MM.1S (cell line): ENCODE data around the gene TNIK.

Experiments
- DNase-seq: peaks from one replicate; pipeline ENCODE4 v3.0.0-alpha.2; 2015
- H2AFZ ChIP-seq: fragments of 300-600 bp; sonication (generic); 2 replicates; pipeline ENCODE4 v1.6.0; 2016; ENCODE audit warnings: antibody characterized with exemption, low read length
- H3F3A ChIP-seq: fragments of 300-600 bp; sonication (generic); 2 replicates; pipeline ENCODE4 v1.6.1; 2016; ENCODE audit warnings: mild to moderate bottlenecking, antibody characterized with exemption, low read length, moderate library complexity, mixed read lengths; ENCODE audit not compliant: insufficient read depth
- H3K27ac ChIP-seq: fragments of 300-600 bp; sonication (generic); 2 replicates; pipeline ENCODE4 v1.5.1; 2016; ENCODE audit warnings: mild to moderate bottlenecking, low read length
- H3K27me3 ChIP-seq: fragments of 300-600 bp; sonication (generic); replicated peaks from 2 replicates; pipeline ENCODE4 v1.6.0; 2016; ENCODE audit warnings: low read length; ENCODE audit not compliant: insufficient read depth
- H3K36me3 ChIP-seq: fragments of 300-600 bp; sonication (generic); replicated peaks from 2 replicates; pipeline ENCODE4 v1.6.1; 2016; ENCODE audit warnings: mild to moderate bottlenecking, low read length, mixed read lengths; ENCODE audit not compliant: insufficient read depth
- H3K4me1 ChIP-seq: fragments of 300-600 bp; sonication (generic); 2 replicates; pipeline ENCODE4 v1.6.1; 2016; ENCODE audit warnings: low read length, mixed read lengths
- H3K4me2 ChIP-seq: fragments of 300-600 bp; sonication (generic); 2 replicates; pipeline ENCODE4 v1.6.0; 2016; ENCODE audit warnings: low read depth, low read length
- H3K4me3 ChIP-seq: fragments of 300-600 bp; sonication (generic); 2 replicates; pipeline ENCODE4 v1.5.1; 2016; ENCODE audit warnings: low read length, mixed read lengths
- H3K79me2 ChIP-seq: fragments of 300-600 bp; sonication (generic); 2 replicates; pipeline ENCODE4 v1.6.1; 2016; ENCODE audit warnings: mixed run types, low read length, mixed read lengths
- H3K9ac ChIP-seq: fragments of 300-600 bp; sonication (generic); 2 replicates; pipeline ENCODE4 v1.6.1; 2016; ENCODE audit warnings: low read length, mixed read lengths
- H3K9me2 ChIP-seq: fragments of 300-600 bp; sonication (generic); replicated peaks from 2 replicates; pipeline ENCODE4 v1.6.1; 2016; ENCODE audit warnings: mild to moderate bottlenecking, low read length, mixed read lengths; ENCODE audit not compliant: insufficient read depth
- H3K9me3 ChIP-seq: fragments of 300-600 bp; sonication (generic); replicated peaks from 2 replicates; pipeline ENCODE4 v1.6.1; 2016; ENCODE audit warnings: mild to moderate bottlenecking, low read length, mixed read lengths; ENCODE audit not compliant: insufficient read depth
- H4K20me1 ChIP-seq: fragments of 300-600 bp; sonication (generic); 2 replicates; pipeline ENCODE4 v1.6.1; 2016; ENCODE audit warnings: mild to moderate bottlenecking, low read length, moderate library complexity, mixed read lengths; ENCODE audit not compliant: insufficient read depth
- EZH2 ChIP-seq: fragments of 300-600 bp; sonication (generic); optimal IDR thresholded peaks from 2 replicates; pipeline ENCODE3; 2017; ENCODE audit warnings: low read depth, mild to moderate bottlenecking, antibody characterized with exemption, low read length, mixed read lengths
- EZH2phosphoT487 ChIP-seq: fragments of 300-600 bp; sonication (generic); IDR thresholded peaks from 2 replicates; pipeline ENCODE4 v1.6.1; 2018; ENCODE audit warnings: antibody characterized with exemption, low read length
- TF ChIP-seq, protein P1 (sequence below): fragments of 300-600 bp; sonication (generic); IDR thresholded peaks from 2 replicates; pipeline ENCODE4 v1.5.1; 2016; ENCODE audit warnings: antibody characterized with exemption, low read length, mixed read lengths

Gene TNIK

GRCh38 chr3:171442184-171442583 lies 18.0 kb downstream of the TNIK start:
- DNase-seq = no peak
- Histone ChIP-seq H3K9me3 (no peaks in the 10 kb centered on the region), H3K4me2 (no peak overlapping the region), H3K4me3 (no peak overlapping the region), H3K4me1 (no peaks in the 10 kb centered on the region), H3K27ac (no peak overlapping the region), H3K9ac (no peak overlapping the region), H3K9me2 (no peaks in the 10 kb centered on the region), H4K20me1 (no peaks in the 10 kb centered on the region), H3F3A (no peaks in the 10 kb centered on the region), H3K79me2 (no peaks in the 10 kb centered on the region), H2AFZ (no peak overlapping the region), H3K36me3 (no peaks in the 10 kb centered on the region), H3K27me3 (no peaks in the 10 kb centered on the region)
- TF ChIP-seq EZH2 (no peak), EZH2phosphoT487 (no peak)
- TF ChIP-seq, protein P1, sequence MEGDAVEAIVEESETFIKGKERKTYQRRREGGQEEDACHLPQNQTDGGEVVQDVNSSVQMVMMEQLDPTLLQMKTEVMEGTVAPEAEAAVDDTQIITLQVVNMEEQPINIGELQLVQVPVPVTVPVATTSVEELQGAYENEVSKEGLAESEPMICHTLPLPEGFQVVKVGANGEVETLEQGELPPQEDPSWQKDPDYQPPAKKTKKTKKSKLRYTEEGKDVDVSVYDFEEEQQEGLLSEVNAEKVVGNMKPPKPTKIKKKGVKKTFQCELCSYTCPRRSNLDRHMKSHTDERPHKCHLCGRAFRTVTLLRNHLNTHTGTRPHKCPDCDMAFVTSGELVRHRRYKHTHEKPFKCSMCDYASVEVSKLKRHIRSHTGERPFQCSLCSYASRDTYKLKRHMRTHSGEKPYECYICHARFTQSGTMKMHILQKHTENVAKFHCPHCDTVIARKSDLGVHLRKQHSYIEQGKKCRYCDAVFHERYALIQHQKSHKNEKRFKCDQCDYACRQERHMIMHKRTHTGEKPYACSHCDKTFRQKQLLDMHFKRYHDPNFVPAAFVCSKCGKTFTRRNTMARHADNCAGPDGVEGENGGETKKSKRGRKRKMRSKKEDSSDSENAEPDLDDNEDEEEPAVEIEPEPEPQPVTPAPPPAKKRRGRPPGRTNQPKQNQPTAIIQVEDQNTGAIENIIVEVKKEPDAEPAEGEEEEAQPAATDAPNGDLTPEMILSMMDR = no peak

DNA sequence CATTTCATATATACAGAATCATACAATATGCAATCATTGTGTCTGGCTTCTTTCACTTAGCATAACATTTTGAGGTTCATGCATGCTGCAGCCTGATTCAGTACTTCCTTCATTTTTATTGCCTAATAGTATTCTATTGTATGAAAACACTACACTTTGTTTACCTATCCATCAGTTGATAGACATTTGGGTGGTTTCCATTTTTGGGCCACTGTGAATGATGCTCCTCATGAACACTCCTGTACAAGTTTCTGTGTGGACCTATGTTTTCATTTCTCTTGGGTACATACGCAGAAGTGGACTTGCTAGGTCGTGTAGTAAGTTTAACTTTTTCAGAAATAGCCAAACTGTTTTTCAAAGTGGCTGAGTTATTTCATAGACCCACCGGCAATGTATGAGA lies 18.8 kb downstream of the TNIK start:
- H3K4me2 ChIP-seq = no peak overlapping the region
- H3K9me2 ChIP-seq = no peaks in the 10 kb centered on the region
- DNase-seq = no peak
- H4K20me1 ChIP-seq = no peaks in the 10 kb centered on the region
- H3K9me3 ChIP-seq = no peaks in the 10 kb centered on the region
- TF ChIP-seq EZH2phosphoT487 = no peak
- TF ChIP-seq, protein P1 = no peak
- TF ChIP-seq EZH2 = no peak
- no peaks in the 10 kb centered on the region for H3K27me3 ChIP-seq
- H3K27ac ChIP-seq = no peak overlapping the region
- H3F3A ChIP-seq = no peaks in the 10 kb centered on the region
- no peak overlapping the region for H3K4me3 ChIP-seq
- no peaks in the 10 kb centered on the region for H3K36me3 ChIP-seq
- H3K9ac ChIP-seq = no peak overlapping the region
- H2AFZ ChIP-seq = no peak overlapping the region
- H3K79me2 ChIP-seq = no peaks in the 10 kb centered on the region
- H3K4me1 ChIP-seq = no peaks in the 10 kb centered on the region

DNA sequence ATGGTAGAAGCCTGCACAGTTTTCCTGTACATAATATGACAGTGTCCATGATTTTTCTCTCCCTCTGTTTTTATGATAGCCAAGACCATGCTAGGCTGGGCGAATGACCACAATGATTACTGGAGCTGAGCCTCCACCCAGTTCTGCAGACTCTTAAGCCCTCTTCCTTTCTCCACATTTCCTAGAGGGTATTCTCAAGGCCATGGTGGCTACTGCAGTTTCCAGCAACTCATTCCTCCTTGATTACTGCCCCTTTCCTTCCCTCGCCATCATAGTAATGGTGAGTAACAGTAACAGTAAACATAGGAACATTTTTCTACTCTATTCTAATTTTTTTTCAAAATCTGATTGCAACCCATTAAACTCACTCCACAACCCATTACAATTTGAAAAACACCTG lies 20.2 kb downstream of the TNIK start:
- no peak overlapping the region for H3K4me2 ChIP-seq
- no peaks in the 10 kb centered on the region for H3K9me3 ChIP-seq
- no peak overlapping the region for H2AFZ ChIP-seq
- no peak overlapping the region for H3K4me3 ChIP-seq
- no peaks in the 10 kb centered on the region for H3K36me3 ChIP-seq
- no peaks in the 10 kb centered on the region for H4K20me1 ChIP-seq
- no peaks in the 10 kb centered on the region for H3K4me1 ChIP-seq
- no peaks in the 10 kb centered on the region for H3K27me3 ChIP-seq
- no peaks in the 10 kb centered on the region for H3K9me2 ChIP-seq
- no peaks in the 10 kb centered on the region for H3F3A ChIP-seq
- H3K27ac ChIP-seq = no peak overlapping the region
- H3K9ac ChIP-seq = no peak overlapping the region
- no peaks in the 10 kb centered on the region for H3K79me2 ChIP-seq
- TF ChIP-seq EZH2phosphoT487 (no peak), EZH2 (no peak)
- TF ChIP-seq, protein P1 = no peak
- DNase-seq = no peak
